SH-SY5Y (cell line): ENCODE measurements around the gene NCOA1.

Experiments
- GATA2 ChIP-seq: IDR thresholded peaks from 2 replicates; pipeline ENCODE4 v1.6.1; 2011; ENCODE audit warnings: mild to moderate bottlenecking, low read depth, low read length
- GATA3 ChIP-seq: IDR thresholded peaks from 2 replicates; pipeline ENCODE4 v1.6.1; 2011; ENCODE audit warnings: low read depth, mild to moderate bottlenecking, low read length, moderate library complexity

The NCOA1 gene

DNA sequence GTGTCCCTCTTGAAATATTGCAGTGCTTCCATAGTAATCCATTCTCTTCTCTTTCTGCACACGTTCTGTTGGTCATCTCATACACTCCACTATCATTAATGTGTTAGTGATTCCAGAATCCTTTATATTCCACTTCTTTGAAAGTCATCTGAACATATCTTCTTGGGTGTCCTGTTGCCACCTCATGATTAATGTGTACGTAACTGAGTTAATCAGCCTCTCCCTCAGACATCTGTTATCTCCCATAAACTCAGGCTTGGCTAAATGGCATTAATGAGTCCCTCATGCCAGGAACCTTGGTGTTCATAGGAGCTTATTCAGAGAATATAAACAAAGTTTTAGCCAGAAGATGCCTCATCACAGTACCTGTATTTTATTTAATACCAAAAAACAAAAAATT, 126.4 kb downstream of the NCOA1 start:
- TF ChIP-seq GATA2 (no peak), GATA3 (no peak)

DNA sequence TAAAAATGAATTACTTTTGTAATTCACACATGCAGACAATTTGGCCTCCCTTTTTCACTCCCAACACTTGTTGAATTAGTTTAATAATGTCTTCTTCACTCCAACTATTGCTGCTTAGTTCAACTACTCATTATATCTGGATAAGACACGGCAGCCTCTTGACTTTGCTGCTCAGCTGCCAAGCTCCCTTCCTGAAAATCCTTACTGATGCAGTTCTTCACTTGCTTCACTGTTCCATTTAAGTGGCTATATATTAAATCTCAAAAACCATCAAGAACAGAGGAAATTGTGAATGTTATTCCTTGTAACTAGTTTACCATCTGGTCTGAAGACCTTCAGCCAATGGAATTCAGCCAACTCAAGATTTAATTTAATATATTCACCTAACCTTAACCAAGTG, 127.1 kb downstream of the NCOA1 start:
- no peak for TF ChIP-seq GATA2
- TF ChIP-seq GATA3, result no peak

DNA sequence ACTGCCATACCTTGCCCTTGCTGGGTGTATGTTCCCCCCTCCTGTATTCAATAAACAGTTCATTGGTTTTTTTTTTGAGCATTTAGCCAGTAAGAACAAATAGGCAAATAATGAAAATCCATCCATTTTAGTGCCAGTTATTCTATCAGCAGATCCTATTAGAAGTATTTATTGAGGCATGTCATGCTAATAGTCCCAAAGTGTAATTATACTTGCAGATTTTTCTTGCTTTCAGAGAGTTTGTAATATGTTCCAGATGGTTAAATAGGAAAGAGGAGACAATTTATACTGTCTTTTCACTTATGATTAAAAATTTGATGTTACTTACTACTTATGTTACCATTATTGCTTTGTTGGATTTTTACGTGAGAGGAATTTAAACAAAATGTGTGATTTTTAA, 127.6 kb downstream of the NCOA1 start:
- TF ChIP-seq GATA3 (no peak), GATA2 (no peak)

DNA sequence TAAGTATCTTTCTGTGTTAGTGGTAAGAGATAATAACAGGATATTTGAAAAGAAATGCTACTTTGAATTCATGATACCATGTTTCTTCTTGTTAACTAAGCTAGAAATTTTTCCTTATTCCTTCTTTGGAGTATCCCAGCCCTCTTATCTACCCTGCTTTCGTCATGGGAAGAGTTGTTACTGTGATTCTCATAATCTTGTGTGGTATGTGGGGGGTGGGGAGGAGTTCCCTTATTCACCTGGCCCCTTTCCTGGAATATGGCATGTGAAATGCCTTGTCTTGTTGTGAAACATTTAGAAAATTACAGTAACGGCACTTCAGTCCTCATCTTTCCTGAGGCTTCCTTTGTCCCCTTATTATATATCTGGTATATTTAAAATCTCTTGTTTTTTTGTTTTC, 129.9 kb downstream of the NCOA1 start:
- TF ChIP-seq GATA2 (no peak), GATA3 (no peak)

DNA sequence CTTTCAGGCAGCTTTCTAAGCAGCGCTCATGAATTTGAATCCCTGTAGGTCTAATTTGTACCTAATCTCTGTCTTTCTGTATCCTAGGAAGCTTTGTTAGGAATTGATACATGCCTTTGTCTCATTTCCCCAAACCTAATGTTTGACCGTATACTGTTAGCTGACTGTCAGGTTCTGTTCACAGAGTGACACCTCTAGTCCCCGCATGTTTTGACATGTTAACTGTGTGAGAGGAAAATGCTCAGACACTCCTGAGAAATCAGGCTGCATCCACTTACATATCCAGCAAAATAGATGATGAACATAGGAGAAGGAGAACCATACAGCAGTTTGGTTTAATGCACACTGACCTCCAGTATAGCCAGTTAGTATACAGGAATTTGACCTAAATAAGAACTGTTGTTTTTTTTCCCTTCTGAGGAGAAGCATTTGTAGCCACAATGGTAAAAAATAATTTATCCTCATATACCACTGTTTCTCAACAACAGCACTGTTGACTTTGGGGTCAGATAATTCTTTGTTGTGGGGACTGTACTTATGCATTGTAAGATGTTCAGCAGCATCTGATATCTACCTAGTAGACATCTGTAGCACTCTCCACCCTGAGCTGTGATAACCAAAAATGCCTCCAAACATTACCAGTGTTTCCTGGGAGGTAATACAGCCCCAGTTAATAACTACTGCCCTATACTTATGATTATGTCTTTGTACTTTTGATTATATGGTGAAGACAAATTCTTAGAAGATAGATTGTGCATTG, 130.9 kb downstream of the NCOA1 start:
- TF ChIP-seq GATA2, result no peak
- TF ChIP-seq GATA3, result no peak

DNA sequence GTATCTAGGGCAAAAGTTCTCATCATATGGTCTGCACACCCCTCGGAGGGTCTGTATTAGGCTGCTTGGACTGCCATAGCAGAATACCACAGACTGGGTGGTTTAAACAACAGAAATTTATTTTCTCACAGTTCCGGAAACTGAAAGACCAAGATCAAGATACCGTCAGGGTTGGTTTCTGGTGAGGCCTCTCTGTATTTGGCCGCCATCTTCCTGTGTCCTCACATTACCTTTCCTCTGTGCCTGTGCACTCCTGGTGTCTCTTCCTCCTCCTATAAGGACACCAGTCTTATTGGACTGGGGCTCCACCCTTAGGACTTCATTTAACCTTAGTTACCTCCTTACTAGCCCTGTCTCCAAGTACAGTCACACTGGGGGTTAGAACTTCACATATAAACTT, 132.5 kb downstream of the NCOA1 start:
- no peak for TF ChIP-seq GATA2
- TF ChIP-seq GATA3, result no peak

DNA sequence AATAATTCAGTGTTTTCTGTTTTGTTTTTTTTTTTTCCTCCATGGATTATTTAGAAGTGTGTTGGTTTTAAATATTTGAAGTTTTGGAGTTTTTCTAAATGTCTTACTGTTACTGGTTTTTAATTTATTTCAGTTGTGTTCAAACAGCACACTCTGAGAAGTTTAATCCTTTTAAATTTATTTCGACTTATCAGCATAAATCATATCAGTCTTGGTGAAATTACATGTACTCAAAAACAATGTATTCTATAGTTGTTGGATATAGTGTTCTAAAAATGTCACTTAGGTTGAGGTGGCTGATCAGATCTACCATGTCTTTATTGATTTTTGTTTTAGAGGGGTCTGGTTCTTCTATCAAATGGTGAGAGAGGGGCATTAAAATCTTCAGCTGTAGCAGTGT, 134.7 kb downstream of the NCOA1 start:
- TF ChIP-seq GATA2, result no peak
- TF ChIP-seq GATA3, result no peak

DNA sequence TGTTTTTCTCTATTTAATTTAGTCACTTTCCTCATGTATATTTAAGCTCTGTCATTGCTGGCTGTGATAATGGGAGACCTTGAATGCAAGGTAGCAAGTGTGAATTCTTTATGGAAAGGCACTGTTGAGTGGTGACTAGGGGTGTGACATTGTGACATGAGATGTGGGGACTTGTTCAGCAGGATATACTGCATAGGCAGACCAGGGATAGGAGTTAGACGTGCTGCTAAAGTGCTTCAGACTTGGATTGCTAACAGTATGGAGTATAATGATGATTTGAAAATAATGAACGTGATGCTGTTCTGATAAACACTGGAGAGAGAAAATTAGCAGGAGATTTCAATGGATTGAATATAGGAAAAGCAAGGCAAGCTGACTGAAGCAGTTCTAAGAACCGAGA, 135.1 kb downstream of the NCOA1 start:
- TF ChIP-seq GATA3 (no peak), GATA2 (no peak)

DNA sequence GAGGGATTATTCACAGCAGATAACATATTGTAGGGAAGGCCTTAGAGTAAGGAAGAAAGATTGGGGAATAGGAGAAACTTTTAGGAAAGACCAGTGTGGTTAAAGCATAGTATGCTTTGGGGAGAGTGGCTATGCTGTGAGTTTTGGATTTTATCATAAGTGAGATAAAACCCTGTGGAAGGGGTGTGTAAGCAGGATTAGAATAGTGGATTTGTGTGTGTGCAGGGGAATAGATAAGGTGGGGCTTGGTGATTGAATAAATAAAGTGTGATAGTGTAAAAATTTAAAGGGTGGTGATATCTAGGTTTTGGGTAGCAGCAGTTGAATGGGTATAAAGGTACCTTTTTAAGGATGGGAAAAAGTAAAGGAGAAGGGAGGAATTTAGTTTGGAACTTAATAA, 137.7 kb downstream of the NCOA1 start:
- TF ChIP-seq GATA2 (no peak), GATA3 (no peak)

DNA sequence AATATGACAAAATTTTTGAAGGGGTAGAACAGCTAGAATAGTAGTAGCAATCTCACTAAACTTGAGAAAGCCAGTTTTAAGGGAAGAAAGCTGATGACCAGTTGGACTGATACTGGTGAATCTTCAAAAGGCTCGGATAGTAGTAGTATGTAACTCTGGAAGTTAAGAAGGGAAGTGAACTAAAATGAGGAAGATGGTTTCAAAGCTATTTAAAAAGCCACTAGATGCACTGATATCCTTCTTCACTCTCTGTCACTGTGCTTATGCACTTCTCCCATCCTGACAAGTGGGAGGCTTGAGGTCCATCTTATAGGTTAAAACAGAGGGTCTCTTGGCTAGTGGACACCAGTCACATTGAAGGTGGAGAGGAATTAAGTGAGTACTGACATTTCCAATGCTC, 141.1 kb downstream of the NCOA1 start:
- TF ChIP-seq GATA2 (no peak), GATA3 (no peak)

DNA sequence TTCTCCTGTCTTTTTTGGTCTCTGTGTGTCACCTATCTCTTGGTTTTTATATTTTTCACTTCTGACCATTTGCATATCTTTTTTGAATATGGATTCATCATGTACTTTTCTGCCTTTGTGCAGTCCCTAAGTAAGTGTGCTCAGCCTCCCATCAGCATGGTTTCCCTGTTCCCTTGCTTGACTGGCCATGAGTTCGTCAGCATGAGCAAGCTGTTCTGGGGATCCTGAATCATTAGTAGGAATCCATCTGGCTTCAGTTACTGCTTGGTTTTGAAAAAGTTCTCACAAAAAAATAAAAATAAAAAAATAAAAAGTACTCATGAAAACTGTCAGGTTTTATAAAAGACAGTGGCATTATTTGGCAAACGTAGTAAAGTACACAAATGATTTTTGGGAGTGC, 144.1 kb downstream of the NCOA1 start:
- no peak for TF ChIP-seq GATA2
- TF ChIP-seq GATA3, result no peak

DNA sequence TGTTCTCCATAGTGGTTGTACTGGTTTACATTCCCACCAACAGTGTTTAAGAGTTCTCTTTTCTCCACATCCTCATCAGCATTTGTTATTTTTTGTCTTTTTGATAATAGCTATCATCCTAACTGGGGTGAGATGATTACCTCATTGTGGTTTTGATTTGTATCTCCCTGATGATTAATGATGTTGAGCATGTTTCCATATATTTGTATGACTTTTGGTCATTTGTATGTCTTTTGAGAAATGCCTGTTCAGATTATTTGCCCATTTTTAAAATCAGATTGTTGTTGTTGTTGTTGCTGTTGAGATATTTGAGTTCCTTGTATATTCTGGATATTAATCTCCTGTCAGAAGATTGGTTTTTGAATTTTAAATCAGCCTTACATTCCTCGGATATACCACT, 147.5 kb downstream of the NCOA1 start:
- TF ChIP-seq GATA2 (no peak), GATA3 (no peak)

DNA sequence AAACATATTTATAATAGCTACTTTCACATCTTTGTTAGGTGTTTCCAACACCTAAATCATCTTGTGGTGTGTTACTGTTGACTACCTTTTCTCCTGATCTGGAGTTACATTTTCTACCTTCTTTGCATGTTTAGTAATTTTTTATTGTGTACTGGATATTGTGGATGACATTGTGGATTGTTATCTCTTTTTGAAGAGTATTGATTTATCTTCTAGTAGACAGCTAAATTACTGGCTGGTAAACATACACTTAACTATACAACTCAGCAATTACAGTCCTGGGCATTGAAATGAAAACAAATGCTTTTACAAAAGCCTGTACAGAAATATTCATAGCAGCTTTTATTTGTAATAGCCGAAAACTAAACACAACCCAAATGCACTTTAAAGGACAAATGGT, 151.3 kb downstream of the NCOA1 start:
- TF ChIP-seq GATA2 (no peak), GATA3 (no peak)

DNA sequence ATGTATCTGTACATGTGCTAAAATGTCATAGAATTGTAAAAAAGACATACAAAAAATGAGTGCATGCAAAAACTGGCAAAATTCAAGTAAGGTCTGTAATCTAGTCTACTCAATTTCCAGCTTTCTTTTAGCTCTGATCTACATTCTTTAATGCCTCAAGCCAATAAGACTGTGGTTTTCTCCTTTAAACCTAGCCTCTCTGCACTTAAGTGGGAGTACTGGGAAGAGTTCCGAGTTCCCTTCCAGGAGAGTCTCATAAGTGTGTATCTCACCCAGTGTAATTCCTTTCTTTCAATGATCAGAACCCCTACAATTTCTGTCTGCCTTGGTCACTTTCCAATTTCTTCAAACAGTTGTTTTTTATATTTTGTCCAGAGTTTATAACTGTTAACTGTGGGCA, 152.0 kb downstream of the NCOA1 start:
- TF ChIP-seq GATA3, result no peak
- TF ChIP-seq GATA2, result no peak

DNA sequence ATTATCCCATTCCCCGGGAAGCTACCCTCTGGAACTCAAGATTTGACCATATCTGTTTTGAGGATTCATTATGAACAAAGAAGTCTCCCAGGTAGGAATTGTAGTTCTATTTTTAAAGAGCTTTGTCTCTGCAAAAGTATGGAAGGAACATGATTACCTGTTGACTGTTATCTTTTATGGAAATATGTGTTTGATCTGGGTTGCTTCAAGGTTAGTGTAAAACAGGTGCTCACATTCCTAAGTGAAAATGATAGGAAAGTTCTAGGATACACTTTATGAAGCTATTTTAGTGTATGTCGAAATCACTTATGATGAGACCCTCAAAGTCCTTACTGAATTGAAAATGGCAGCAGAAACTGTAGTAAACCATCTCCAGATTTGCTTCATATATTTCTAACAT, 153.0 kb downstream of the NCOA1 start:
- TF ChIP-seq GATA3, result no peak
- TF ChIP-seq GATA2, result no peak
